Cerebellar nuclear complex (tissue), 1 donor: Measurements from ENCODE around the gene MICU1.
"Not testable (repeated sequence)": the region's sequence is repeated elsewhere in the genome, so short reads cannot be mapped to it uniquely, and the experiment has no call there.

ENCODE experiments used
- DNase-seq, 2 experiments: peaks; one replicate each; lab custom pipeline; 2025; lab: John Stamatoyannopoulos, UW

MICU1 gene

GRCh38 chr10:72561745-72562166 is 64.1 kb downstream of the MICU1 start:
- DNase-seq = no peak

- DNase-seq = no peak
These were observed 68.5 kb downstream of the MICU1 start for GRCh38 chr10:72557362-72557761.

- DNase-seq = no peak
These were observed 73.0 kb downstream of the MICU1 start for GRCh38 chr10:72552857-72553256.

- DNase-seq = no peak
These were observed 75.6 kb downstream of the MICU1 start for GRCh38 chr10:72550239-72550638.

- DNase-seq = no peak
These were observed 80.3 kb downstream of the MICU1 start for GRCh38 chr10:72545546-72545945.

GRCh38 chr10:72543855-72544254 is 82.0 kb downstream of the MICU1 start:
- DNase-seq = not testable (repeated sequence)

- peak; percentile 84 to 94 for DNase-seq
These were observed 83.5 kb downstream of the MICU1 start for GRCh38 chr10:72542396-72542815.

- no peak for DNase-seq
These were observed 84.5 kb downstream of the MICU1 start for GRCh38 chr10:72541337-72541736.

- DNase-seq = no peak
These were observed 85.6 kb downstream of the MICU1 start for GRCh38 chr10:72540193-72540807.

GRCh38 chr10:72539137-72539536 is 86.7 kb downstream of the MICU1 start:
- no peak for DNase-seq

- no peak for DNase-seq
These were observed 100.2 kb downstream of the MICU1 start for GRCh38 chr10:72525689-72526088.

GRCh38 chr10:72525277-72525676 is 100.6 kb downstream of the MICU1 start:
- no peak for DNase-seq

GRCh38 chr10:72524489-72524888 is 101.4 kb downstream of the MICU1 start:
- DNase-seq = no peak

GRCh38 chr10:72523932-72524396 is 101.9 kb downstream of the MICU1 start:
- DNase-seq = no peak

- no peak for DNase-seq
These were observed 102.8 kb downstream of the MICU1 start for GRCh38 chr10:72523062-72523461.

GRCh38 chr10:72517244-72517643 is 108.6 kb downstream of the MICU1 start:
- no peak for DNase-seq

- no peak for DNase-seq
These were observed 110.4 kb downstream of the MICU1 start for GRCh38 chr10:72515455-72515854.

- no peak for DNase-seq
These were observed 112.0 kb downstream of the MICU1 start for GRCh38 chr10:72513910-72514309.

GRCh38 chr10:72511459-72511858 is 114.4 kb downstream of the MICU1 start:
- DNase-seq = no peak

- DNase-seq = no peak
These were observed 115.9 kb downstream of the MICU1 start for GRCh38 chr10:72509941-72510340.

GRCh38 chr10:72509206-72509799 is 116.6 kb downstream of the MICU1 start:
- no peak for DNase-seq

GRCh38 chr10:72508033-72508432 is 117.8 kb downstream of the MICU1 start:
- no peak for DNase-seq

- no peak for DNase-seq
These were observed 119.4 kb downstream of the MICU1 start for GRCh38 chr10:72506474-72506873.

- no peak for DNase-seq
These were observed 120.4 kb downstream of the MICU1 start for GRCh38 chr10:72505435-72505834.
